ENCODE measurements around the gene ADRA1B.

DNA sequence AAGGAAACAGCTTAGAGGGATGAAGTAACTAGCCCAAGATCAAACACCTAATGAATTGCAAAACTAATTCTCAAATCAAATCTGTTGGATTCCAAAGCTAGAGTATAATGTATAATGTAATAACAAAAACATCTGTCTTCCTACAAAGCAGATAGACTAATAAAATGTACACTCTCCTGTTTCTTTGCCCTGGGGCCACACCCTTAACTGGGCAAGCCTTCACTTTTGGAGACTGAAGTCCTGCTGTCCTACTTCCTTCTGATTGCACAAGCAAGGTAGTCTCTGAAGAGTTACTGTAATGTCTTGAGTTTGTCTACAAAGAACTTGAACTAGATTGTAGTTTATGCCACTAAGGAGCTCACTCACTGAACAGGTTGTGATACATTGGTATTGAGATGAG is 95.2 kb downstream of the ADRA1B start:
- TF ChIP-seq, protein P1, sequence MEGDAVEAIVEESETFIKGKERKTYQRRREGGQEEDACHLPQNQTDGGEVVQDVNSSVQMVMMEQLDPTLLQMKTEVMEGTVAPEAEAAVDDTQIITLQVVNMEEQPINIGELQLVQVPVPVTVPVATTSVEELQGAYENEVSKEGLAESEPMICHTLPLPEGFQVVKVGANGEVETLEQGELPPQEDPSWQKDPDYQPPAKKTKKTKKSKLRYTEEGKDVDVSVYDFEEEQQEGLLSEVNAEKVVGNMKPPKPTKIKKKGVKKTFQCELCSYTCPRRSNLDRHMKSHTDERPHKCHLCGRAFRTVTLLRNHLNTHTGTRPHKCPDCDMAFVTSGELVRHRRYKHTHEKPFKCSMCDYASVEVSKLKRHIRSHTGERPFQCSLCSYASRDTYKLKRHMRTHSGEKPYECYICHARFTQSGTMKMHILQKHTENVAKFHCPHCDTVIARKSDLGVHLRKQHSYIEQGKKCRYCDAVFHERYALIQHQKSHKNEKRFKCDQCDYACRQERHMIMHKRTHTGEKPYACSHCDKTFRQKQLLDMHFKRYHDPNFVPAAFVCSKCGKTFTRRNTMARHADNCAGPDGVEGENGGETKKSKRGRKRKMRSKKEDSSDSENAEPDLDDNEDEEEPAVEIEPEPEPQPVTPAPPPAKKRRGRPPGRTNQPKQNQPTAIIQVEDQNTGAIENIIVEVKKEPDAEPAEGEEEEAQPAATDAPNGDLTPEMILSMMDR (IDR thresholded peaks at IDR 0.05; ENCODE audit: insufficient read depth, low read length, poor library complexity, severe bottlenecking): no peak
- TF ChIP-seq EZH2phosphoT487 (conservative IDR thresholded peaks at IDR 0.05; ENCODE audit: low read length): no peak

Data from SU-DHL-6 (cell line).